Ishikawa (cell line): Measurements from ENCODE around the gene GSN.

Experiments used
- CEBPB ChIP-seq: IDR thresholded peaks from 2 replicates; pipeline ENCODE4 v1.6.1; 2012
- CREB1 ChIP-seq: IDR thresholded peaks from 2 replicates; pipeline ENCODE4 v1.6.1; 2012; ENCODE audit warnings: low read depth
- EGR1 ChIP-seq: IDR thresholded peaks from 2 replicates; pipeline ENCODE4 v1.6.1; 2012
- EP300 ChIP-seq: IDR thresholded peaks from 2 replicates; pipeline ENCODE4 v1.6.1; 2012; ENCODE audit warnings: borderline replicate concordance
- FOXM1 ChIP-seq: IDR thresholded peaks from 2 replicates; pipeline ENCODE4 v1.6.1; 2012; ENCODE audit warnings: low read depth, borderline replicate concordance
- NFIC ChIP-seq: IDR thresholded peaks from 2 replicates; pipeline ENCODE4 v1.6.1; 2012
- RAD21 ChIP-seq: IDR thresholded peaks from 2 replicates; pipeline ENCODE4 v1.6.1; 2012; ENCODE audit warnings: low read depth
- REST ChIP-seq: IDR thresholded peaks from 2 replicates; pipeline ENCODE4 v1.6.1; 2012; ENCODE audit warnings: low read depth, mild to moderate bottlenecking
- TAF1 ChIP-seq: IDR thresholded peaks from 2 replicates; pipeline ENCODE4 v1.6.1; 2012; ENCODE audit warnings: low read depth, mild to moderate bottlenecking
- TCF12 ChIP-seq: IDR thresholded peaks from 2 replicates; pipeline ENCODE4 v1.6.1; 2012; ENCODE audit warnings: low read depth
- TEAD4 ChIP-seq: IDR thresholded peaks from 2 replicates; pipeline ENCODE4 v1.6.1; 2012
- USF1 ChIP-seq: IDR thresholded peaks from 2 replicates; pipeline ENCODE4 v1.6.1; 2012
- YY1 ChIP-seq: IDR thresholded peaks from 2 replicates; pipeline ENCODE4 v1.6.1; 2012; ENCODE audit warnings: low read depth
- ZBTB7A ChIP-seq: IDR thresholded peaks from 2 replicates; pipeline ENCODE4 v1.6.1; 2012; ENCODE audit warnings: low read depth
- TF ChIP-seq, protein P1 (sequence below): IDR thresholded peaks from 2 replicates; pipeline ENCODE4 v1.6.1; 2012

GSN gene

DNA sequence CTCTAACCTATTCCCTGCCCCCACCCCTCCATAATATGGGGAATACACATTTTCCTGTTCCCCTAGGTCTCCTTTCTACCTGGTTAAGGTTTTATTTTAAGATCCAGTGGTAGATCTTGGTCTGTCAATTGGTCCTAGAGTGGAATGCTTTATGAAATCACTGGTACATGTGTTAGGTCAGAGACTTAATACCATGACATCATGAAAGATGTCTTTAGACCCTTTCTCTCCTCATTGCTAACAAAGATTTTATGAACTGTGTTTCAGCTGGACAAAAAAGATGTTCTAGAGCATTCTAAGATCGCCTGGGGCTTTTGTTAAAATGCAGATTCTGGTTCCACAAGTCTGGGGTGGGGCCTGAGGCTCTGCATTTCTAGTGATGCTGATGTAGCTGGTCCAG is 9.1 kb downstream of the GSN start:
- TF ChIP-seq CREB1 (no peak), NFIC (no peak), YY1 (no peak), TEAD4 (no peak), USF1 (no peak), EP300 (no peak), REST (no peak), CEBPB (no peak), FOXM1 (no peak)

DNA sequence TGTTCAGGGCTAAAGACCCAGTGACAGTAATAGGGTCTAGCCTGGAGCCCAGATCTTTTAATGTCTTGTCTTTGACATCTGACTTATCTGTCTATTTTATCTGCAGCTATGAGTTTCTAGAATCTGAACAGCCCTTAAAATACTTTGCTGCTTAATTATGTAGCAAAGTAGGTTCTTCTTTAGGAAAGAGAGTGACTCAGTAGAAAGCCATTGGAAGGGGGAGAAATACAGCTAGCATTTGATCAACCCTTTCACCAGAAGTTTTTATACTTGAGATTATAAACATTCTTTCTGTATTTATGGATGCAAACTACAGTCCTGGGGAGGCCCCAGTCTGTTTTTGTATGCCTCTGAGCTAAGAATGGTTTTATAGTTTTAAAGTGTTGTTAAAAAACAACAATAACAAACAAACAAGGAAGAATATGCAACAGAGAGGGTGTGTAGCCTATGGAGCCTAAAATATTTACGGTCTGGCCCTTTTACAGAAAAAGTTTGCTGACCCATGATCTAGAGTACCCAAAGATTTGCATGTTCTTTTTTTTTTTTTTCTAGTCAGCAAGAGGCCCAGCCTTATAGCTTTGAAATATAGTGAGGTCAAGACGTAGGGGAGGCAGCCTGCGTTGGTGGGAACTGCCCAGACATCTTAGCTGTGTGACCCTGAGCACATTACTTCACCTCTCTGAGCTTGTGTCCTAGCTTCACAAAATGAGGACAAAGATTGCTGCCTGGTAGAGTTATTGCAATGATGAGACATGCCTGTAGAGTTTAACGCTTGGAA is 9.7 kb downstream of the GSN start:
- TF ChIP-seq EGR1 (no peak), REST (no peak), NFIC (no peak), YY1 (no peak), EP300 (no peak), TEAD4 (no peak), TCF12 (no peak), FOXM1 (no peak), USF1 (no peak), RAD21 (no peak), CREB1 (no peak)
- TF ChIP-seq, protein P1, sequence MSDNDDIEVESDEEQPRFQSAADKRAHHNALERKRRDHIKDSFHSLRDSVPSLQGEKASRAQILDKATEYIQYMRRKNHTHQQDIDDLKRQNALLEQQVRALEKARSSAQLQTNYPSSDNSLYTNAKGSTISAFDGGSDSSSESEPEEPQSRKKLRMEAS: no peak

GRCh38 chr9:121278477-121279261 is 10.7 kb downstream of the GSN start:
- TF ChIP-seq, protein P1: peak; percentile 93
- TF ChIP-seq EP300 (no peak), CREB1 (no peak), RAD21 (peak; percentile 86), USF1 (peak; percentile 55)

- TF ChIP-seq NFIC: no peak
Observed at GRCh38 chr9:121279776-121280388, 11.9 kb downstream of the GSN start.

DNA sequence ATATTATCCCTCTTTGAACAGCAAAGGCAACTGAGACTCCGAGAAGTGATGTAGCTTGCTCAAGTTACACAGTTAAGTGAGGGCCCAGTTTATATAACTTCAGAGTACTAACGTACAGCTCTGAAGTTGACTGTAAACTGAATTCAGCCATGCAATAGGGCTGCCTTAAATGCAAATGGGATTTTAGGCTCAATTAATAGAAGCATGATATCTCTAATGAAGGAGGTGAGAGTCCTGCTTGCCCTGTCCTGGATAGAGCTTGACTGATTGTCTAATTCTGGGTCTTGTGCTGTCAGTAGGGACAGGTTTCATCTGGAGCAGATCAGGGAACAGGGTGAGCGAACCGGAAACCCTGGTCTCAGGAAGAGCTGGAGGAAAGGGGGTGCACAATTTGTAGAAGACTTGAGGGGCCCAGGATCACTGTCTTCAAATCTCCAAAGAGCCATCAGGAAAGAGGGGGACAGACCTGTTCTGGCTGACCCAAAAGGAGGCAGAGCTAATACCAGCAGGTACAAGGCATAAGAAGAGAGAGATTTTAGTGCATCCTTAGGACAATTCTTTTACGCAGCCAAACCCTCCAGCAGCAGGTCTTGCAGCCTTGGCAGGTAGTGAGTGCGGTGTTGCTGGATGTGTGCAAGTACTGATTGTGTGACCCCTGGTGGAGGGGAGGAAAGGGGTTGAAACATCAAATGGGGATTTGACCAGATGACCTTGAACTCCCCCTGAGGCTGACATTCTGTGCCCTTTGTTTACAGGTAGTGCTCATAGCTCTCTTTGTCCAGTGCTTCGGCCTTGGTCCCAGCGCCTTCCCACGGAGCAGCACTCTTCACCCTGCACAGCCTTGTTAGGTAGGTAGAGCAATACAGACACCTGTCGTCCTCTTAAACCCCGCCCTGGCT is 13.0 kb downstream of the GSN start:
- no peak for TF ChIP-seq TCF12
- no peak for TF ChIP-seq TEAD4
- TF ChIP-seq, protein P1: no peak
- TF ChIP-seq FOXM1: no peak
- no peak for TF ChIP-seq YY1
- TF ChIP-seq TAF1: no peak
- no peak for TF ChIP-seq EGR1
- TF ChIP-seq USF1: no peak
- no peak for TF ChIP-seq NFIC
- TF ChIP-seq CEBPB: no peak
- TF ChIP-seq EP300: no peak
- no peak for TF ChIP-seq CREB1
- no peak for TF ChIP-seq REST
- no peak; the same call in 1 of the 2 replicates for TF ChIP-seq ZBTB7A
